ENCODE measurements around the gene IGFL2. TPM values are rescaled to one million over a fixed set of nuclear protein-coding genes. Genes with fewer than 3 reads are reported as not detected.

The IGFL2 gene
- total and polyA plus RNA-seq, 7 experiments from 2014 or later: 0.48 TPM; not detected in 6

DNA sequence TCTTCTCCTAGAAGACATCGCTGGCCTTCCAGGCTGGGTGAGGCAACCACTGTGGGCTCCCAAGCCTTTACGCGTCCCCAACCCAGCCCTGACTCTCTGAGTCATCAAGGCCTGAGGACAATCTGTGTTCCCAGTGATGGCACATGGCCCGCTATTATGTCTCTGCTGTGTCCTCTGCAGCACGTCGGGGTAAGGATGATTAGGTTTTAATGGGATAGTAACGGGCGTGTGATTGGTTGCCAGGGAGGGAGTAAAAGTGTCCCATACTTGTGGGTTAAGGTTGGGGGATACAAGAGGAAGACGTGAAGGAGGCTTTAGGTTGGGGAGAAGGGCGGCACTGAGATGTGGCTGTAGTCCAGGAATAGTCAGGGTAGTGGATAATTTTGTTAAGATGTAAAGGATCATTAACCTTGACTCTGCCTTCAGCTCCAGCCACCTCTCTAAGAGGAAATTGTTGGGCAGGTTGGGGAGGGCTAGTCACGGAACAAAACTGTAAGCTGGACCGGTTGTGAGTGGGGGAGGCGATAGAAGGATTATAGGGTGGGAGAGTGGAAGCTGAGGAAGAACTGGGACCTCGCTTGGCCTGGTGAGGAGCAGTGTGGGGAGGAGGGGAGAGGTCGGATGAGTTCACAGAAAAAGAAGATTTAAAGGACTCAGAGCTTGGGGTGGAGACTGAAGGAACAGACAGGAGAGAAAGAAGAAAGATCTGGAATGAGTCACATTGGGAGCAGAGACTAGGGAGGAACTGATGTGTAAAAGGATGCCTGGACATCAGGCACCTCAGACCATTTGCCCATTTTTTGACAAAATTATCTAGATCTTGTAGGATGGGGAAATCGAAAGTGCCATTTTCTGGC lies 53.6 kb downstream of the IGFL2 start:
- Mint-ChIP-seq H3K4me1 (peaks cover 0 to 2% (median 0%) of the 10 kb centered on the region in 7 donors), H3K9me3 (peaks cover 0 to 2% (median 0%) of the 10 kb centered on the region in 11 donors), H3K4me3 (no peak overlapping the region), H3K27ac (peak overlapping the region in 1 of 9 donors; percentile 12), H3K27me3 (peaks cover 13 to 34% (median 31%) of the 10 kb centered on the region in 5 donors), H3K36me3 (no peaks in the 10 kb centered on the region)
- ATAC-seq (no peak), DNase-seq (no peak)
- Histone ChIP-seq H3K27me3 (ENCODE audit: control insufficient read depth in 2 of 2, insufficient read depth in 2 of 2, low read length in 2 of 2) (no peaks in the 10 kb centered on the region), H3K4me1 (ENCODE audit: control insufficient read depth in 2 of 2, insufficient read depth in 2 of 2, low read length in 2 of 2) (no peaks in the 10 kb centered on the region), H3K4me3 (ENCODE audit: low read length) (no peak overlapping the region), H3K36me3 (ENCODE audit: control insufficient read depth in 2 of 3, insufficient read depth in 3 of 3, low read length in 3 of 3) (no peaks in the 10 kb centered on the region), H3K27ac (ENCODE audit: low read depth, low read length) (no peak overlapping the region), H3K9me3 (ENCODE audit: control insufficient read depth in 2 of 3, low read length in 3 of 3) (no peaks in the 10 kb centered on the region)
- ChIA-PET POLR2A (no interaction called here), CTCF (no interaction called here)
- intact Hi-C loops (cut with micrococcal nuclease): no loop called here

DNA sequence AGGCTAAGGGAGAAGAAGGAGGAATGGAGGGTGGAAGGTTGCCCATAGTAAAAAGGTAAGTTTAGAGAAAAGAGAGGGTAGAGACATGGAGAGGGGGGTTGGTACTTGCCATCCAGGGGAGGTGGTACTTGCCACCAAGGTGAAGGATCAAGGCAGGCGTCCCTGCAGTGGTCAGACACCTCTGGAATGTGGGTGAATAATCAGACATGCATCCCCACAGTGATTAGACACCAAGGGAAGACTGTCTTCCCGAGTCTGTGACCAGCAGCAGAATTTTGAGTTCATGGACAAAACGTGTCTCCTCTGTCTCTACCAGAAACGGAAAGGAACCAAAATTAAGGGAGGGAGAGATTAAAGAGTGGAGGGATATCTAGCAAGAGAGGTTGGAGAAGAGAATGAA lies 54.4 kb downstream of the IGFL2 start:
- ATAC-seq (no peak), DNase-seq (no peak)
- H3K36me3 ChIP-seq (ENCODE audit: control insufficient read depth in 2 of 3, insufficient read depth in 3 of 3, low read length in 3 of 3): no peaks in the 10 kb centered on the region
- Mint-ChIP-seq H3K4me3 (no peak overlapping the region), H3K36me3 (no peaks in the 10 kb centered on the region), H3K27me3 (peaks cover 6 to 27% (median 24%) of the 10 kb centered on the region in 5 donors), H3K27ac (no peak overlapping the region), H3K4me1 (peaks cover 0 to 2% (median 0%) of the 10 kb centered on the region in 7 donors), H3K9me3 (peaks cover 0 to 2% (median 0%) of the 10 kb centered on the region in 11 donors)
- no peak overlapping the region for H3K4me3 ChIP-seq (ENCODE audit: low read length)
- no peaks in the 10 kb centered on the region for H3K4me1 ChIP-seq (ENCODE audit: control insufficient read depth in 2 of 2, insufficient read depth in 2 of 2, low read length in 2 of 2)
- ChIA-PET CTCF (no interaction called here), POLR2A (no interaction called here)
- no peak overlapping the region for H3K27ac ChIP-seq (ENCODE audit: low read depth, low read length)
- intact Hi-C loops (cut with micrococcal nuclease): no loop called here
- H3K9me3 ChIP-seq (ENCODE audit: control insufficient read depth in 2 of 3, low read length in 3 of 3): no peaks in the 10 kb centered on the region
- H3K27me3 ChIP-seq (ENCODE audit: control insufficient read depth in 2 of 2, insufficient read depth in 2 of 2, low read length in 2 of 2): no peaks in the 10 kb centered on the region

DNA sequence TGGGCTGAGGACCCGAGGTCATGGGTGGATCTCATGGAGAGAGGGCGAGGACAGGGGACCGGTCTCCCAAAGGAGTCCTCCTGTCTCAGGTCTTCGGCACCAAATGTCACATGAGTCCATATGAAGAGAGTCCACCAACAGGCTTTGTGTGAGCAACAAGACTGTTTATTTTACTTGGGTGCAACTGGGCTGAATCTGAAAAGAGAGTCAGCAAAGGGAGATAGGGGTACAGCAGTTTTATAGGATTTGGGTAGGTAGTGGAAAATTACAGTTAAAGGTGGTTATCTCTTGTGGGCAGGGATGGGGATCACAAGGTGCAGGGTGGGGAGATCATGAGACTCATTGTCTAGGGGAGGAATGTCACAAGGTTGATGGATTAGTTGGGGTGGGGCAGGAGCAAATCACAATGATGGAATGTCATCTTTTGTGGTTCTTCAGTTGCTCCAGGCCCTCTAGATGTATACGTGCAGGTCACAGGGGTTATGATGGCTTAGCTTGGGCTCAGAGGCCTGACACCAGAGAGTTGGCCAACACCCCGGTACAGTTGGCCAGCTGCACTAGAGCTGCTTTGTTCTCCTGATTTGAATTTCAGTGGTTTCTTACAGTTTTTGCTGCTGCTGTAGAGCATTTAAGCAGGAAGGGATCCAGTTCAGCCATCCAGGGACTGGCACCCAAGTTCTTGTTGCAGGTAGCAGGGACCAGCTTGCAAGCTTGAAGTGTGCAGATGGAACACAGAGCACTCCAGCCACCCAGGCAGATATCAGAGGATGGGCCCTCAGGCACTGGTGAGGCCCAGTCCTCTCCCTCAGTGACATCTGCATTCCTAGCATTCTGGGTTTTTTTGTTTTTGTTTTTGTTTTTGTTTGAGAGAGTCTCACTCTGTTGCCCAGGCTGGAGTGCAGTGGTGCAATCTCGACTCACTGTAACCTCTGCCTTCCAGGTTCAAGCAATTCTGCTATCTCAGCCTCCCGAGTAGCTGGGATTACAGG lies 55.1 kb downstream of the IGFL2 start:
- Histone ChIP-seq H3K4me1 (ENCODE audit: control insufficient read depth in 2 of 2, insufficient read depth in 2 of 2, low read length in 2 of 2) (no peaks in the 10 kb centered on the region), H3K27ac (ENCODE audit: low read depth, low read length) (no peak overlapping the region), H3K4me3 (ENCODE audit: low read length) (no peak overlapping the region), H3K36me3 (ENCODE audit: control insufficient read depth in 2 of 3, insufficient read depth in 3 of 3, low read length in 3 of 3) (no peaks in the 10 kb centered on the region), H3K9me3 (ENCODE audit: control insufficient read depth in 2 of 3, low read length in 3 of 3) (no peaks in the 10 kb centered on the region), H3K27me3 (ENCODE audit: control insufficient read depth in 2 of 2, insufficient read depth in 2 of 2, low read length in 2 of 2) (no peaks in the 10 kb centered on the region)
- Mint-ChIP-seq H3K27ac (no peak overlapping the region), H3K36me3 (no peaks in the 10 kb centered on the region), H3K9me3 (peaks cover 0 to 2% (median 0%) of the 10 kb centered on the region in 11 donors), H3K27me3 (peaks cover 4 to 24% (median 22%) of the 10 kb centered on the region in 5 donors), H3K4me3 (no peak overlapping the region), H3K4me1 (peaks cover 0 to 2% (median 0%) of the 10 kb centered on the region in 7 donors)
- ChIA-PET POLR2A (no interaction called here), CTCF (no interaction called here)
- intact Hi-C loops (cut with micrococcal nuclease): no loop called here
- DNase-seq (no peak), ATAC-seq (no peak)

DNA sequence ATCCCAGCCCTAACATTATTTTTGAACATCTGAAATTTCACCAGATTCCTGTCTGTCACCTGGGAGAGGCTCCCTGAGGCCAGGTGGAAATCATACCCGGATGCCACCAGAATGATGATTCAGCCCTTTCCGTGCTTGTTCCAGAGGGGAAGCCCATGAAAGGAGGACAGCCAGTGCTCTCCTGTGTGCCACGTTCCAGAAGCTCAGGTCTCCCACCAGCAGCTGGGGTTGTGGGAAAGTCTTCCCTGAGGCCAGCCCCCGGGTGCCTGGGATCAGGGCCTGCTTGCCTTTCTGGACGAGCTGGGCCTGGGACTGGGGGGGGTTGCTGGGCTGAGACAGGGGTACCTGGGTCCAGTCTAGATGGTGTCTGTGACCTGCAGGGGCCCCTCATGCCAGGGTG lies 56.0 kb downstream of the IGFL2 start:
- H3K27ac Mint-ChIP-seq: no peak overlapping the region
- intact Hi-C loops (cut with micrococcal nuclease): no loop called here
- POLR2A ChIA-PET: no interaction called here

DNA sequence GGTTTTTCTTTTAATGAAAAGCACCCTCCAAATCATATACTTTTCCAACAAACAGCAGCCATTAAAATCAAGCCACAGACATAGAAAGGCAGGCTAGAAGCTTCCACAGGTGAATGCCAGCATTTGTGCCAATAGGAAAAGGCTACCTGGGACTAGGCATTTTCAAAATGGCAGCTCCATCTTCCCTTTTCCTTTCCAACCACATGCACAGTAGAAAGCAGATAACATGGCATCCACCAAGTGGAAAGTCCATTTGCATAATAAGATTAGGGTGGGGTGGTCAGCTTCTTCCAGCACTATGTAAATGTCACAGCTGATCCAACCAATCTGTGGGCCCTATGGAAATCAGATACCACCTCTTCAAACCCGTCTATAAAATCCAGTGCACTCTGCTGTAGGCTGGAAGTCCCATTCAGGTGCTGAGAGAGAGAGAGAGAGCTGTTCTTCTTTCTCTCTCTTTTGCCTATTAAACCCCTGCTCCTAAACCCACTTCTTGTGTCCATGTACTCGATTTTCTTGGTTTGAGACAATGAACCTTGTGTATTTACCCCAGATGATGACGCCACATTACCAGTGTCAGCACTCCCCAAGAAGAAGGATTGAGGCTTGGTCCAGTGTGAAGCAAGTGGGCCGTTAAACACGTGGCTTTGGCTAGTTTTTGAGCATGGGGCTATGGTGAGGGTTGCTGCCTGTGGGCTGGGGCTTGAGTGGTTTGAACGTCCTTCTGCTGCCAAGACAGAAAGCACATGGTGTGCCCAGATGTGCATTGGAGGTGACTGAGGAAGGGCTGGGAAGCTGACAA lies 57.3 kb downstream of the IGFL2 start:
- Mint-ChIP-seq H3K4me3 (no peak overlapping the region), H3K9me3 (no peaks in the 10 kb centered on the region), H3K27me3 (peaks cover 12 to 30% (median 19%) of the 10 kb centered on the region in 5 donors), H3K4me1 (peaks cover 0 to 16% (median 5%) of the 10 kb centered on the region in 7 donors), H3K36me3 (no peaks in the 10 kb centered on the region), H3K27ac (no peak overlapping the region)
- Histone ChIP-seq H3K27ac (ENCODE audit: low read depth, low read length) (no peak overlapping the region), H3K36me3 (ENCODE audit: control insufficient read depth in 2 of 3, insufficient read depth in 3 of 3, low read length in 3 of 3) (no peaks in the 10 kb centered on the region), H3K4me3 (ENCODE audit: low read length) (no peak overlapping the region), H3K9me3 (ENCODE audit: control insufficient read depth in 2 of 3, low read length in 3 of 3) (no peaks in the 10 kb centered on the region), H3K27me3 (ENCODE audit: control insufficient read depth in 2 of 2, insufficient read depth in 2 of 2, low read length in 2 of 2) (no peaks in the 10 kb centered on the region), H3K4me1 (ENCODE audit: control insufficient read depth in 2 of 2, insufficient read depth in 2 of 2, low read length in 2 of 2) (peaks cover 0 to 5% of the 10 kb centered on the region in 2 donors)
- intact Hi-C loops (cut with micrococcal nuclease): no loop called here
- ChIA-PET CTCF (no interaction called here), POLR2A (no interaction called here)
- no peak for ATAC-seq
- DNase-seq: no peak

More for the DNA sequence above, 56.0 kb downstream of the IGFL2 start:
- H3K4me1 Mint-ChIP-seq: peaks cover 0 to 7% (median 3%) of the 10 kb centered on the region in 7 donors
- Histone ChIP-seq H3K27me3 (ENCODE audit: control insufficient read depth in 2 of 2, insufficient read depth in 2 of 2, low read length in 2 of 2) (no peaks in the 10 kb centered on the region), H3K9me3 (ENCODE audit: control insufficient read depth in 2 of 3, low read length in 3 of 3) (no peaks in the 10 kb centered on the region), H3K4me3 (ENCODE audit: low read length) (no peak overlapping the region), H3K27ac (ENCODE audit: low read depth, low read length) (no peak overlapping the region), H3K36me3 (ENCODE audit: control insufficient read depth in 2 of 3, insufficient read depth in 3 of 3, low read length in 3 of 3) (no peaks in the 10 kb centered on the region), H3K4me1 (ENCODE audit: control insufficient read depth in 2 of 2, insufficient read depth in 2 of 2, low read length in 2 of 2) (peaks cover 0 to 1% of the 10 kb centered on the region in 2 donors)
- DNase-seq (no peak), ATAC-seq (no peak)
- H3K27me3 Mint-ChIP-seq: peaks cover 8 to 26% (median 19%) of the 10 kb centered on the region in 5 donors
- H3K36me3 Mint-ChIP-seq: no peaks in the 10 kb centered on the region
- H3K9me3 Mint-ChIP-seq: no peaks in the 10 kb centered on the region
- H3K4me3 Mint-ChIP-seq: no peak overlapping the region
- CTCF ChIA-PET: no interaction called here

DNA sequence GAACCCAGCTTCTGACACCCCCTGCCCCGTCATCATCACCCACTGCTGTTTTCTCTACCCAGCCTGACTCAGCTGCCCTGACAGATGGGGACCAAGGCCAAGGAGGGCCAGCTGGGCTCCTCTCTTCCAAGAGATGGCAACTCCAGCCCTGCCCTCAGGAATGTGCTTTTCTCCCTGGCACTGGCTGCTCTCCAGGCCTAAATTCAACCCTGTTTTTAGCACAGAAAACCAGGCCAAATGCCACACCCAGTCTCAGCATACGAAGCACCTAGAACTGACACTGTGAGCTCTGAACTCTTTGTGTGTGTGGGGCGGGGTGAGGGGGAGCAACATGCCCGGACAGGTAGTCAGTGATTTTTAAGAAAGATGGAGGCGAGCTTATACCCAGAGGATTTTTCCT lies 58.1 kb downstream of the IGFL2 start:
- H3K27me3 Mint-ChIP-seq: peaks cover 12 to 36% (median 15%) of the 10 kb centered on the region in 5 donors
- H3K27ac Mint-ChIP-seq: no peak overlapping the region
- no peak overlapping the region for H3K4me3 Mint-ChIP-seq
- H3K36me3 Mint-ChIP-seq: no peaks in the 10 kb centered on the region
- intact Hi-C loops (cut with micrococcal nuclease): no loop called here
- Histone ChIP-seq H3K27ac (ENCODE audit: low read depth, low read length) (no peak overlapping the region), H3K9me3 (ENCODE audit: control insufficient read depth in 2 of 3, low read length in 3 of 3) (no peaks in the 10 kb centered on the region), H3K36me3 (ENCODE audit: control insufficient read depth in 2 of 3, insufficient read depth in 3 of 3, low read length in 3 of 3) (no peaks in the 10 kb centered on the region), H3K27me3 (ENCODE audit: control insufficient read depth in 2 of 2, insufficient read depth in 2 of 2, low read length in 2 of 2) (no peaks in the 10 kb centered on the region), H3K4me1 (ENCODE audit: control insufficient read depth in 2 of 2, insufficient read depth in 2 of 2, low read length in 2 of 2) (peaks cover 0 to 5% of the 10 kb centered on the region in 2 donors), H3K4me3 (ENCODE audit: low read length) (no peak overlapping the region)
- no peak for ATAC-seq
- H3K9me3 Mint-ChIP-seq: no peaks in the 10 kb centered on the region
- H3K4me1 Mint-ChIP-seq: peaks cover 0 to 16% (median 5%) of the 10 kb centered on the region in 7 donors
- CTCF ChIA-PET: no interaction called here
- POLR2A ChIA-PET: no interaction called here
- no peak for DNase-seq
